ENCODE results near the gene MIEF1.

The MIEF1 gene

GRCh38 chr22:39560127-39560526 lies 58.0 kb downstream of the MIEF1 start:
- no peak overlapping the region for H3K4me3 ChIP-seq (ENCODE audit: low read depth, low read length)
- no peaks in the 10 kb centered on the region for H3K4me1 ChIP-seq
- no peak overlapping the region for H3K4me2 ChIP-seq (ENCODE audit: low read length)
- H3K27ac ChIP-seq, result no peak overlapping the region
- TF ChIP-seq CTCF (IDR thresholded peaks at IDR 0.05), result no peak
- no peak overlapping the region for H3K9ac ChIP-seq
- H3K9me3 ChIP-seq (ENCODE audit: control insufficient read depth, low read length), result no peaks in the 10 kb centered on the region
- H3K36me3 ChIP-seq (ENCODE audit: control insufficient read depth, insufficient read depth, low read length), result no peaks in the 10 kb centered on the region
- no peaks in the 10 kb centered on the region for H3K27me3 ChIP-seq (ENCODE audit: control insufficient read depth, insufficient read depth, low read length)
- no peaks in the 10 kb centered on the region for H3K79me2 ChIP-seq
- no peak overlapping the region for H2AFZ ChIP-seq

- no peak for TF ChIP-seq CTCF (IDR thresholded peaks at IDR 0.05)
- no peak overlapping the region for H3K27ac ChIP-seq
- H3K4me1 ChIP-seq, result no peaks in the 10 kb centered on the region
- no peaks in the 10 kb centered on the region for H3K79me2 ChIP-seq
- no peaks in the 10 kb centered on the region for H3K9me3 ChIP-seq (ENCODE audit: control insufficient read depth, low read length)
- no peak overlapping the region for H2AFZ ChIP-seq
- no peaks in the 10 kb centered on the region for H3K36me3 ChIP-seq (ENCODE audit: control insufficient read depth, insufficient read depth, low read length)
- H3K4me3 ChIP-seq (ENCODE audit: low read depth, low read length), result no peak overlapping the region
- no peaks in the 10 kb centered on the region for H3K27me3 ChIP-seq (ENCODE audit: control insufficient read depth, insufficient read depth, low read length)
- H3K4me2 ChIP-seq (ENCODE audit: low read length), result no peak overlapping the region
- H3K9ac ChIP-seq, result no peak overlapping the region
Measured at GRCh38 chr22:39562839-39563489, 60.9 kb downstream of the MIEF1 start.

GRCh38 chr22:39563571-39564428 lies 61.7 kb downstream of the MIEF1 start:
- TF ChIP-seq CTCF (IDR thresholded peaks at IDR 0.05), result no peak
- no peaks in the 10 kb centered on the region for H3K27me3 ChIP-seq (ENCODE audit: control insufficient read depth, insufficient read depth, low read length)
- H3K27ac ChIP-seq, result no peak overlapping the region
- H3K4me1 ChIP-seq, result no peaks in the 10 kb centered on the region
- H3K36me3 ChIP-seq (ENCODE audit: control insufficient read depth, insufficient read depth, low read length), result no peaks in the 10 kb centered on the region
- H2AFZ ChIP-seq, result no peak overlapping the region
- H3K4me3 ChIP-seq (ENCODE audit: low read depth, low read length), result no peak overlapping the region
- H3K4me2 ChIP-seq (ENCODE audit: low read length), result no peak overlapping the region
- no peaks in the 10 kb centered on the region for H3K9me3 ChIP-seq (ENCODE audit: control insufficient read depth, low read length)
- no peaks in the 10 kb centered on the region for H3K79me2 ChIP-seq
- H3K9ac ChIP-seq, result no peak overlapping the region

- no peaks in the 10 kb centered on the region for H3K9me3 ChIP-seq (ENCODE audit: control insufficient read depth, low read length)
- no peaks in the 10 kb centered on the region for H3K27me3 ChIP-seq (ENCODE audit: control insufficient read depth, insufficient read depth, low read length)
- H3K27ac ChIP-seq, result no peak overlapping the region
- no peak overlapping the region for H2AFZ ChIP-seq
- no peak for TF ChIP-seq CTCF (IDR thresholded peaks at IDR 0.05)
- H3K4me2 ChIP-seq (ENCODE audit: low read length), result no peak overlapping the region
- no peaks in the 10 kb centered on the region for H3K4me1 ChIP-seq
- H3K36me3 ChIP-seq (ENCODE audit: control insufficient read depth, insufficient read depth, low read length), result no peaks in the 10 kb centered on the region
- H3K9ac ChIP-seq, result no peak overlapping the region
- H3K4me3 ChIP-seq (ENCODE audit: low read depth, low read length), result no peak overlapping the region
- no peaks in the 10 kb centered on the region for H3K79me2 ChIP-seq
Measured at GRCh38 chr22:39565414-39565944, 63.4 kb downstream of the MIEF1 start.

Data from parathyroid adenoma (tissue), 2 donors.